SIG-M5 treated with dmso at 0.1 percent for 504 hours (cell line): ENCODE results near the gene SH2B2.
A peak's percentile ranks its signal among the peaks of the same experiment; 100 is the strongest.
"Not testable (repeated sequence)": the region's sequence is repeated elsewhere in the genome, so short reads cannot be mapped to it uniquely, and the experiment has no call there.

Source experiments
- DNase-seq: peaks from one replicate; lab custom pipeline; 2025; ENCODE audit not compliant: unreplicated experiment; lab: John Stamatoyannopoulos, UW

The SH2B2 gene

DNA sequence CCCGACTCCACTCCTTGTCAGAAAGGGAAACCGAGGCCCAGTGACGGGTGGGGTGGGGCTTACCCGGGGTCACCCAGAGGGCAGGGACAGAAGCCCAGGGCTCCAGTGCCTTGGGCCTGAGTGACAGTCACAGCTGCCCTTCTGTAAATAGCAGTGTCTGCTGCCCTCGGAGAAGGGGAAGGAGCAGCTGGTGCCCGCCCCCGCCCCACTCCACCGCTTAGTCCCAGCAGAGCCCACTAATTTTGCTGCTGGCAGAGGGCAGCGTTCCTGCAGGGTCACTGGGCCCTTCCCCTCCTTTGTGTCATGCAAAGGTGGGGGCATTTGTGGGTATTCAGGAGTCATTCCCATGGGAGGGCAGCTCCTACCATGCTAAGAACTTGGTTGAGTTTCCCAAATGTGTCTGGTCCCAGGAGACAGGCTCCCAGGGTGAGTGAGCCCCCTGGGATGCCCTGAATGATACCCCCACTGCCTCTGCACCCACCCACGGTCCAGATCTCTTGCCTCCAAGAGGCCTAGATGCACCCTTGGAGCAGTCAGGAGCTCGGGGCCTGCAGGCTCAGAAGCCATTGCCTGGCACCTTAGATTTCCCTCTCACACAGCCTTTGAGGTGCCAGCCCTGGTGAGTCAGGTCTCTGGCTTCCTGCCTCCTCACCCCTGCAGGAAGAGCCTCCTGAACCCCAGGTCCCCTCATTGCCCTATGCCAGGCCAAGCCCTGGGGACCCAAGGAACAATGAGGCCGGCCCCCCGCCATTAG lies 17.2 kb downstream of the SH2B2 start:
- no peak for DNase-seq

DNA sequence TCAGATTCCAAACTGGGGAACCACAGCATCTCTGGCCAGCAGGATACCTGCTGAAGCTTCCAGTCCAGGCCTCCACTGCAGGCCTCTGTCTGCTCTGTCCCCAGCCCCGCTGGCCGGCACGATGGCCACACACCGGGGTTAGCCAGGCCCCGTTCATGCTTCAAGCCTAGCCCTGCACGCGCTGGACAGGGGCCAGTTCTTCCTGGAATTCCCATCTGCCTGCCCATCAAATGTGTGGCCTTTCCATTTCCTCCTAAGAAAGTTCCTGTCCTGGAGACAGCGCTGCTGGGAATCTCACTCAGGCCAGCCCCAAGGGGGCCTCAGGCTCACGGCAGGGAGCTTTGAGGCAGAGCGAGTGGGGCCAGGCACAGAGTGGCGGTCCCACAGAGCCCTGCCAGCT lies 18.0 kb downstream of the SH2B2 start:
- DNase-seq: no peak

DNA sequence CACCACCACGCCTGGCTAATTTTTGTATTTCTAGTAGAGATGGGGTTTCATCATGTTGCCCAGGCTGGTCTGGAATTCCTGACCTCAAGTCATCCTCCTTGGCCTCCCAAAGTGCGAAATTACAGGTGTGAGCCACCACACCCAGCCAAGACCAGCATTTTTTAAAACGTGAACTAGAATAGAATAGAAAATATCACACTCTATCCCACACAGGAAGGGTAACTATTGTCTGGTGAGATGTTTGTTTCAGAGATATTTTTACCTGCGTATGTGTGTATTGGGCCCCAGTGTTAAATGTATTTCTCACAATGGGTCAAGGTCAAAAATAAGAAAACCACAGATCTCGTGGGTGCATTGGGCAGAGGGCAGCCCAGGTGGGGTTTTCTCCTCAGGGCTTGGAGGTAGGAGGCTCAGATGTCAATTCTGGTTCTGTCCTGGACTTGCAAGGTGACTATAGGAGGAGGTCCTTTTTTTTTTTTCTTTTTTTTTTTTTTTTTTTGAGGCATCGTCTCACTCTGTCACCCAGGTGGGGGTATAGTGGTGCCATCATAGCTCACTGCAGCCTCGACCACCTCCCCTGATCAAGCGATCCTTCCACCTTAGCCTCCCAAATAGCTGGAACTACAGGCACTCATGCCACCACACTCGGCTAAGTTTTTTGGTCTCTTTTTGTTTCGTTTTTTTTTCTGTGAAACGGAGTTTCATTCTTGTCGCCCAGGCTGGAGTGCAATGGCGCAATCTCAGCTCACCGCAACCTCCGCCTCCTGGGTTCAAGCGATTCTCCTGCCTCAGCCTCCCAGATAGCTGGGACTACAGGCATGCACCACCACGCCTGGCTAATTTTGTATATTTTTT lies 19.0 kb downstream of the SH2B2 start:
- no peak for DNase-seq

DNA sequence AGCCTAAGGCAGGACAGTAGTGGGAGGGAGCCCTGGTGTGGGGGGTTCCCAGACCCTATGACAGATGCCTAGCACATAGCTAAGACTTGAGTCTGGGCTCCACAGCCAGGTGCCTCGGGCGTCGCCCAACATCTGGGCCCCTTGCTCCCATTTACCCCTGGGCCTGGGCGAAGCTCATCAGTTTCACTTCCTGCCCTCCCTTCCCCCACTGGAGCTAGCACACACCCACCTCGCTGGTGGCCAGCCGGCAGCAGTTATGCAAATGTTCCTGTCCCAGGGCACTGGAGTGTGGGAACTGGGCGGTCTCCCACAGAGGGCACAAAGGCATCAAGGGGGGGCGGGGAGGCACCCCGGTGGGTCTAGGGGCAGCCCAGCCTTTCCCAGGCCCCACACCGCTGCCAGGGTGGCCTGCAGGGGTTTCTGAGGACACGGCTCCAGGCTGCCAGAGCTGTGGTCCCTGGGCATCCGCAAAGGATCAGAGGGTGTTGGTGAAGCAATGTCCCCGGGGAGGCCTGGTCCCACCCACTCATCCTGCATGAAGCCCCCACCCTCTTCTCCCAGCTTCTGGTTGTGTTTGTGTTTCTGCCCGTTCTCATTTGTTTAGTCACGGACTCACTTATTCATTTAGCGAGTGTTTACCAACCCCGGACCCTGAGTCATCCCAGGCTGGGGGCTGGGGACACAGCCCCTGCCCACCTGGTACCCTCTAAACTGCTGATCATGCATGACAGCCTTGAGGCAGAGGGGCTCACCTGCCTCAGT lies 20.4 kb downstream of the SH2B2 start:
- DNase-seq: peak; percentile 77

DNA sequence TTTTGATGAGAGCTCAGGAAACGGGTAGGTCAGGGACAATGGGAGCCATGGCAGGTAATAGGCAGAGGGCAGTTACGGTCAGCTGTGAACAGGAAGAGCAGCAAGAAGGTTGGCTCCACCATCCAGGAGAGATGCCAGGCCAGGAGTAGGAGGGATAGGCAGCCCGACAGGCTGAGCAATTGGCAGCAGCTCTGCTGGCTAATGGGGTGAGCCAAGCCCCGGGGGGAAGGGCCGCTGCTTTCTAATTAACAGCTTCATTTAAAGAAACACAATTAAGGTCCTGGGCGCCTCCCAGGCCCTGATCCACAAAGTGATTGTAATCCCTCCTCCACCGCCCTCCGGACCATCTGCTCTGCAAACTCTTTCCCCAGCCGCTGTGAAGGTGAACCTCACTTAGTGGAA lies 23.7 kb downstream of the SH2B2 start:
- DNase-seq: no peak

DNA sequence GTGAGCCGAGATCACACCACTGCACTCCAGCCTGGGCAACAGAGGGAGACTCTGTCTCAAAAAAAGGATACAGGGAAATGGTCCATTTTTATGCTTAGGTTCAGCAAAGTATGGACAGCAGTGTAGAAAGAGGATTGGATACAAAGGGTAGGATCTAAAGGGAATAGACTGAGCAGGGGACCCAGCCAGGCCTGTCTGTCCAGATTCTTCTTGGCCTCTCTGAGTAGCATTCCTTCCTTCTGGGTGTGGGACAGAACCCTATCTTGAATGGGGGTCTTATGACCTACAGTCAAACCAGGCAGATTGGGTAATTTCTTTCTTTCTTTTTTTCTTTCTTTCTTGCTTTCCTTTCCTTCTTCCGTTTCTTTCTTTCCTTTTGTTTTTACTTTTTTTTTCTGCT lies 25.6 kb downstream of the SH2B2 start:
- DNase-seq: no peak

DNA sequence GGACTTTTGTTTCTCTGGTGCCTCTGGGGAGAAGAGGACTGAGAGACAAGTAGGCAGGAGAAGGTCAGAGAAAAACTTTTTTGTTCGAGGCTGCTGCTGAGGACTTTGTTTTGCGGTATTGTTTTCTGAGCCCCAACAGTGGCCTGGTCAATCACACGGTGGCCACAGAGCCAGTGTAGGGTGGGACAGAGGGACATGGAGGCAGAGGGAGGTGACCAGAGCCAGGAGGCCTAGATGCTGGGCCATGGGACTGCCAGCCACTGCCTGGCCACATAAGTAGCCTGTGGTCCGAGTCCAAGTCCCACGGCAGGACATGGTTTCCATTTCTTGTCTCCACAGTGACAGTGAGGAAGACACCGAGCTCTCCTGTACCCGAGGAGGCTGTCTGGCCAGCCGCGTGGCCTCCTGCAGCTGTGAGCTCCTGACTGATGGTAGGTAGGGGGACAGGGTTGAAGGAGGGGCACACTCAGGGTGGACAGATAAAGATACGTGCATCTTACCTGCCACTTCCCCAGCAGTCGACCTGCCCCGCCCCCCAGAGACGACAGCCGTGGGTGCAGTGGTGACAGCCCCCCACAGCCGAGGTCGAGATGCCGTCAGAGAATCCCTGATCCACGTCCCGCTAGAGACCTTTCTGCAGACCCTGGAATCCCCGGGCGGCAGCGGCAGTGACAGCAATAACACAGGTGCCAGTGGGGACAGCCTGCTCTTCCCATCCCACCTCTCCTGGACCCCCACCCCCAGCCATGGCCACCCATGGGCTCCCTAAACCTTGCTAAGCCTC lies 27.5 kb downstream of the SH2B2 start:
- no peak for DNase-seq

DNA sequence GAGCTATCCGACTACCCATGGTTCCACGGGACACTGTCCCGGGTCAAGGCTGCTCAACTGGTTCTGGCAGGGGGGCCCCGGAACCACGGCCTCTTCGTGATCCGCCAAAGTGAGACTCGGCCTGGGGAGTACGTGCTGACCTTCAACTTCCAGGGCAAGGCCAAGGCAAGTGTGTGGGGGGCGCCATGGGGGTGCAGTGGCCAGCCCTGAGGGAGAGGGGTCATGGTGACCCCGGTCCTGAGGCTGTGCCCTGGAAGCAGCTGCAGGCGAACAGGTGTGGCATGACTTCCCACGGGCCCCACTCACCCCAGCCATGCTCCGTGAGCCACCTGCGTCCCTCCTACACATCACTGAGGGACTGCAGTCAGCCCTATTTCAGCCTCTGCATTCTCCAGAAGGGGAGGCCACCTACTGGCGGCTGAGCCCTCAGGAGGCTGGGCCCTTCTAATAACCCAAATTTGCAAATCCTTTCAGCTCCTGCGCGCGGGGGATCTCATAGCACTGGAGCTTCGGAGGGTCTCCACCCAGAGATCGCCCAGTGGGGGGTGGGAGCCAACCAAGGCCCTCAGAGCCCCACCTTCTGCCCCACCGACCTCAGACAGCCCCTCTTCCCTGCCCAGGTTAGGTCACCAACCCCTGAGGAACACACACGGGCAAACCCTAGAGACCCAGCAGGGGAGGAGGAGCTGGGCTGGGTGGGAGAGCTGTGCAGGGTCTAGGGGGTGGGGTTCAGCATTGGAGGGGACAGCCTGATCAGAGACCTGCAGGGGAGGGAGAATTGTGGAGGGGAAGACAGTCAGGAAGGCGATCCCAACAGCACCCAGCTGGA lies 30.8 kb downstream of the SH2B2 start:
- no peak for DNase-seq

DNA sequence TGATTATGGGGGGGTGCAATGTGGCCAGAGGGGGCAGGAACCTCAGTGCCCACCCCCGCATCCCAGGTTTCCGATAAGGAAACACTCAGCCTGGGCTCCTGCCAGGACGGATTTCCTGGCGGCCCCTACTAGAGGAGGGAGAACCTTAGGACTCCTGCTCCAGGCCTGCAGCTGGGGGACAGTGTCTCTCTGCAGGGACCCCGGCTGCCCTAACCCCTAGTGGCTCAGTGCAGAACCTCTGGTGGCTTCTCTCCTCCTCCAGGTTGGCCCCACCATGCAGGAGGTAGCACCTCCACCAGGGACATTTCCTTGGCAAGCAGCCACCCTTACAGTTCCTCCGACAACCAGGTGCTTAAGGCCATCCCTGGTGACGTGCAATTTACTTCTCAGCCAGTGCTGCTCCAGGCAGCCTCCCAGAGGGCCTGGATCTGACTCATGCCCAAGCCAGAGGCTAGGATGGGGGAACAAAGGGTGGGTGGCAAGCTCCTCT lies 31.9 kb downstream of the SH2B2 start:
- peak; percentile 50 for DNase-seq

DNA sequence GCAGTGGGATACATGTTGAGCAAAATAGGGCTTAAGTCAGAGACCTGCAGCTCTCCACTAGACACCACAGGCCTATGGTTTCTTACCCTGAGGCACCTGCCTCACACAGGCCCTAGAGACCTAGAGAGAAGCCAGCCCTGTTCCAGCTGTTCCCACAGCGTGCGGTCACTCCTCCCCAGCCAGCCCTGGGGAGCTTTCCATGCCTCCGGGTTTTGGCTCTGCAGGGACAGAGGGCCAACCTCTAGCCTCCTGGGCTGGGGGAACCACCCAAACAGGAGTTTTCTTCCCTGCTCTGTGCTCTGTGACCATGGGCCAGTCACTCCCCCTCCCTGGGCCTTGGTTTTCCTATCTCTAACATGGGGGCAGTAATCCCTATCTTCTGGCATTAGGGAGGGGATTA lies 33.0 kb downstream of the SH2B2 start:
- DNase-seq: no peak

DNA sequence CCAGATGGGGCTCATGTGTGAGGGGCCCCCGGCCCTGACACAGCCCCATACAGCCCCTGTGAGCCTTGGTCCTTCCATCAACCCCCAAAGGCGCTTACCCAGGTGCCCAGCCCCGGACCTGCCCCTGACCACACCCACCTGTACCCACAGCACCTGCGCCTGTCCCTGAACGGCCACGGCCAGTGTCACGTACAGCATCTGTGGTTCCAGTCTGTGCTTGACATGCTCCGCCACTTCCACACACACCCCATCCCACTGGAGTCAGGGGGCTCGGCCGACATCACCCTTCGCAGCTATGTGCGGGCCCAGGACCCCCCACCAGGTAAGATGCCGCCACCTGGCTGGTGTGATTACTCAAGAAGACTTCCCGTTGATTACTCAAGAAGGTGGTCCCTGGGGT lies 33.5 kb downstream of the SH2B2 start:
- no peak for DNase-seq

DNA sequence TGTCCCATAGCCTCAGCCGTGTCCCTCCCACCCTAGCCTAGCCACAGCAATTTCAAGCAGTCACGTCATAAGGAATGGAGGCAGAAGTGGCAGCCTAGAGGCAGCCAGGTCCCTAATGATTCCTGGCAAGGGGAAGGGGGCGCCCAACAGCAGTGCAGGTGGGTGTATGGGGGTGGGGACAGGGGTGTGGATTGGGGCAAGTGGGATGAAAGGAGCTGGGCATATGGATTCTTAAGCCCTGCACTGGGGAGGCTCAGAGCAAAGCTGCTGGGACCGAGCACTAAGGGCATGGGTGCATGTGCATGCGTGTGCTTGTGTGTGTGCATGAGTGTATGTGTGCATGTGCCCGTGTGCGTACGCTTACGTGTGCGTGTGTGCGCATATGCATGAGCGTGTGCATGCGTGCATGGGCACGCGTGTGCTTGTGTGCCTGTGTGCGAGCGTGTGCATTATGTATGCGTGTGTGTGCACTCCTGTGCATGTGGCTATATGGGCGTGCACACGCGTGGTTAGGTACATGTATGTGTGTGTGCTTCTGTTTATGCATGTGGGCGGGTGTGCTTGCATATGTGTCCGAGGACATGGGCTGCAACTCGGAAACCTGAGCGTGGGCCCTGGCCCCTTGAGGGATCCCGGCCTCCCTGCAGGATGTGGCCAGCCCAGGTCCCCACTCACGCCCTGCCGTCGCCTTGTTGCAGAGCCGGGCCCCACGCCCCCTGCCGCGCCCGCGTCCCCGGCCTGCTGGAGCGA lies 34.1 kb downstream of the SH2B2 start:
- DNase-seq: no peak

DNA sequence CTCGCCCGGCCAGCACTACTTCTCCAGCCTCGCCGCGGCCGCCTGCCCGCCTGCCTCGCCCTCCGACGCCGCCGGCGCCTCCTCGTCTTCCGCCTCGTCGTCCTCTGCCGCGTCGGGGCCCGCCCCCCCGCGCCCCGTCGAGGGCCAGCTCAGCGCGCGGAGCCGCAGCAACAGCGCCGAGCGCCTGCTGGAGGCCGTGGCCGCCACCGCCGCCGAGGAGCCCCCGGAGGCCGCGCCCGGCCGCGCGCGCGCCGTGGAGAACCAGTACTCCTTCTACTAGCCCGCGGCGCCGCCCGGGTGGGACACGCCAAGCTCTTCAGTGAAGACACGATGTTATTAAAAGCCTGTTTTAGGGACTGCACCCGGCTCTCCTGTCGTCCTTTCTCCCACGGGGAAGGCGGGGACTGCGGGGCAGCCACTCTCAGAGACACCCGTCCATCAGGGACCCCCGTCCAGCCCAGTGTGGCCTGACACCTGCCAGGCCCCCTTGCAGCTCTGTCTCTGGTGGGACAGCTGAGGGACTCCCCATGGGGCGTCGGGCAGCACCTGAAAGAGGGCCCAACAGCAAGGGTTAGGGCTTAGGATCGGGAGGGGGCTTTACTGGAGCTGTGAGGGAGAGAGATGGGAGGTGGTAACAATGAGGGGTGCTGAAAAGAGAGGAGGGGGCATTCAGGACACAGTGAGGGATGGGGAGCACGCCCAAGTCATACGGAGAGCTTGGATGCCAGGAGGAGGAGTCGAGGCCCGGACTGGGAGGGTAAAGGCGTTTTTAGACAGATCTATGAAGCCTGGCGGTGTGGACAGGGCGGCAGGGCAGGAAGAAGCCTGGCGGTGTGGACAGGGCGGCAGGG lies 34.9 kb downstream of the SH2B2 start:
- no peak for DNase-seq

DNA sequence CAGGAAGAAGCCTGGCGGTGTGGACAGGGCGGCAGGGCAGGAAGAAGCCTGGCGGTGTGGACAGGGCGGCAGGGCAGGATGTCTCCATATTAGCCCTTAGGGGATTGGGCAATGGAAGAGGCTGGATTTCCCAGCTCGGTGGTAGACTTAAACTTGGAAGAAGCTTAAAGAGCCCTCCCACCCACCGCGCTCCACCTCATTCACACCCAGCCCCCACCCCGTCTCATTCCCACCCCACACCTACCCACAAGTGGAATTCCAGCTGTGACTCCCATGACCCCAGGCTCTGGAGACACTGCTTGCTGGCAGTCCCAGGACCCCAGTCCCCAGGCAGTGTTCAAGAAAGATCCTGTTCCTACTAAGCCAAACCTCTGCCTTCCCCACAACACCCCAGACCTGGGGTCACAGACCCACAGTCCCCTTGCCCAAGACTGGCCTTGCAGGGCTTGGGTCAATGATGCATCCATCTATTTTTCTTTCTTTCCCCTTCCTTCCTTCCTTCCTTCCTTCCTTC lies 35.6 kb downstream of the SH2B2 start:
- DNase-seq: no peak

DNA sequence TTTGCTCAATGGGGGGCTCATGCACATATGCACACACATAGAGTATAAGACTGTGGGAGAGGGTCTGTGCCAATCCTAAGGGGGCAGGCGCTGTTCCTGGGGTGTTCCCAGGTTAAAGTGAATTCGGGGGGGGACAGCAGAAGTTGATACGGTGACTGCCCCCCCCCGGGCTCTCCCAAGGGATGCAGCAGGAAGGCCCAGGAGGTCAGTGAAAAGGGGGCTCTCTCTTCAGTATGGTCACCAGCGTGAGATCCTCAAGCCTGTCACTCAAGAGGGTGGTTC lies 37.2 kb downstream of the SH2B2 start:
- DNase-seq: no peak

DNA sequence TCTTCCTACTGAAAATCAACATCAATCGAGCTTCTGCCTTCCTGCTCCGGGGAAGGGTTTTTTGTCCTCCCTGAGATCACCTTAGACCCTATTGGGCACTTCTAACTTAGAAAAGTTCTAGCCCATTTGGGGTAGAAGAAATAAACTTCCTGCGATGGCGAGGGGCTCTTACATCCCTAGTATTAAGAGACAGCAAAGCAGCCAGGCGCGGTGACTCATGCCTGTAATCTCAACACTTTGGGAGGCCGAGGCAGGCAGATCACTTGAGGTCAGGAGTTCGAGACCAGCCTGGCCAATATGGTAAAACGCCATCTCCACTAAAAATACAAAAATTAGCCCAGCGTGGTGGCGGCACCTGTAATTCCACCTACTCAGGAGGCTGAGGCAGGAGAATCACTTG lies 38.4 kb downstream of the SH2B2 start:
- not testable (repeated sequence) for DNase-seq

DNA sequence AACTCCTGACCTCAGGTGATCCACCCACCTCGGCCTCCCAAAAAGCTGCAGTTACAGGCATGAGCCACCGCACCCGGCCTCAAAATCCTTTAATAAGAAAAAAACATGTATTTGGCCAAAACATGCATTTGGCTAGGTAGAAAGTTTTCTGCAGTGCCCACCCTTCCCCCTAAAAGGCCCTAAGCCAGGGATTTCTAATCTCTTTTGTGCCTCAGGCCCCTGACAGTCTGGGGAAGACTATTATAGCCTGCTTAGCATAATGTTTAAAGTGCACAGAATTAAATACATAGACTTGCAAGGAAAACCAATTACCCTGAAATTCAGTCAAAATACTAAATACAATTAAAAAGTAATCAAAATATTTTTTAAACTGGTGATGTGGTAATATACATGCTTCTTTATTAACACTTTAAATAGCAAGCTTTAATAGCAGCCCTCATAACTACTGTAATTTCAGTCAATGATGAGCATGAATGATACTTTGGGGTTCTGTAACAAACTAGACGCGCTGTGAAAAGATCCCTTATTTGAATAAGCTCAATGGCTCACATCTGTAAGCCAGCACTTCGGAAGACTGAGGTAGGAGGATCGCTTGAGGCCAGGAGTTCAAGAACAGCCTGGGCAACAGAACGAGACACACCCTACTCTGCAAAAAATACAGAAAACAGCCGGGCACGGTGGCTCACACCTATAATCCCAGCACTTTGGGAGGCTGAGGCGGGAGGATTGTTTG lies 39.7 kb downstream of the SH2B2 start:
- no peak for DNase-seq

DNA sequence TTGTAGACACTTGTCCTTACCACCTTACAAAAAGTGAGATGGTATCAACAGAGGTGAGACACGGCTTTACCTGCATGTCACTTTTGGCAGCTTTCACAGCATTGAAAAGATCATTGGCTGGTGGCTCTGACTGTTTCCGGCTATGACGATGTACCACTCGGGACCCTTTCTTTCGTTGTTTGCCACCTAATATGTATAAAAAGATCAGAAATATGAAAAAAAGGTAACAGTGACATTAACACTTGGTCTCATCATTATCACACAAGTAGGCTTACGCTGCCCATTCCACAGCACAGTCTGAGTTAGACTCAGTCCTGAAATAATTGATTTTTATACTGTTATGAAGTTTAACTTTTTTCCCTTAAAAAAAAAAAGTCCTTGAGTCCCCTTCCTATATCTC lies 40.5 kb downstream of the SH2B2 start:
- not testable (repeated sequence) for DNase-seq
